Measurements from ENCODE around the gene SLC40A1. TPM values are rescaled to one million over a fixed set of nuclear protein-coding genes. Genes with fewer than 3 reads are reported as not detected.

The SLC40A1 gene, protein sequence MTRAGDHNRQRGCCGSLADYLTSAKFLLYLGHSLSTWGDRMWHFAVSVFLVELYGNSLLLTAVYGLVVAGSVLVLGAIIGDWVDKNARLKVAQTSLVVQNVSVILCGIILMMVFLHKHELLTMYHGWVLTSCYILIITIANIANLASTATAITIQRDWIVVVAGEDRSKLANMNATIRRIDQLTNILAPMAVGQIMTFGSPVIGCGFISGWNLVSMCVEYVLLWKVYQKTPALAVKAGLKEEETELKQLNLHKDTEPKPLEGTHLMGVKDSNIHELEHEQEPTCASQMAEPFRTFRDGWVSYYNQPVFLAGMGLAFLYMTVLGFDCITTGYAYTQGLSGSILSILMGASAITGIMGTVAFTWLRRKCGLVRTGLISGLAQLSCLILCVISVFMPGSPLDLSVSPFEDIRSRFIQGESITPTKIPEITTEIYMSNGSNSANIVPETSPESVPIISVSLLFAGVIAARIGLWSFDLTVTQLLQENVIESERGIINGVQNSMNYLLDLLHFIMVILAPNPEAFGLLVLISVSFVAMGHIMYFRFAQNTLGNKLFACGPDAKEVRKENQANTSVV
- total RNA-seq (0.80 and 5.2 TPM in 2 replicates), polyA plus RNA-seq (7.3 and 11.5 TPM in 2 replicates)

DNA sequence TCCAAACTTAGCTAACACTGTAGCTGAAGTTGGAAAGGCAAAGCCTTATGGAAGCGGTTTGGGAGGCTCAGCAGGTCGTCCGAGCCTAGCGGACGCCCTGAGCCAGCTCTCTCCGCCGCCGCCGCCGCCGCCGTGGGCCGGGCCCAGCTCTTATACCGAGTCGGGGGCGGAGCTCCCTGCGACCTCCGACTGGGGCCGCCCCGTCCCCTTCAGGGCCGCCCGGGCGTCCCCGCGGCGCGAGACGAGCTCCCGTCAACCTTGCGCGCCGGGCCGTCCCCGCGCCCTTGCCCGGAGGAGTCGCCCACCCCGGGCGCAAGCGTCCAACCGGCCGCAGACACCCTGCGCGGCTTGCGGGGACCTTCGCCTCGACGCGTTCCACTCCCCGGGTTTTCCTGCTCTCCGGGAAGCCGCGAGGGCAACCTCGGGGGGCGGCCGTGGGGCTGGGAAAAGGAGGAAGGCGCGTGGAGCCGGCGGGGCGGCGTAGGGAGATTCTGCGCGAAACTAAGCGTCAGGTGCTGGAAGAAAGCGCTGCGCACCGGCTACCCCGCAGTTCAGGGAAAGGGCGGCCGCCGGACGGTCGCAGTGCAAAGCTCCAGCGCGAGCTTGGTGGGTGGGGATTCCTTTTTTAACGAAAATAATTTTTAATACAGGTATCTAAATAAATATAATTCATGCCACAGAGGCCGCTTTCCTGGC lies at the start of gene SLC40A1:
Gene SLC40A1 (minus strand): TSS at position 129 of the 696 bp plus-strand sequence. CDS start 326 bp downstream, outside the sequence.
- peak; percentile 76 to 93 for DNase-seq (ENCODE audit: low read depth in 1 of 2, low spot score in 1 of 2)
- H3K27ac ChIP-seq: peak within 1 kb of the TSS; percentile 75
- H3K27me3 ChIP-seq: peaks cover 73% of the 10 kb centered on the region
- H3K4me3 ChIP-seq: peak within 1 kb of the TSS; percentile 43
- H3K9me3 ChIP-seq (ENCODE audit: low read depth): no peaks in the 10 kb centered on the region
- TF ChIP-seq, protein P1, sequence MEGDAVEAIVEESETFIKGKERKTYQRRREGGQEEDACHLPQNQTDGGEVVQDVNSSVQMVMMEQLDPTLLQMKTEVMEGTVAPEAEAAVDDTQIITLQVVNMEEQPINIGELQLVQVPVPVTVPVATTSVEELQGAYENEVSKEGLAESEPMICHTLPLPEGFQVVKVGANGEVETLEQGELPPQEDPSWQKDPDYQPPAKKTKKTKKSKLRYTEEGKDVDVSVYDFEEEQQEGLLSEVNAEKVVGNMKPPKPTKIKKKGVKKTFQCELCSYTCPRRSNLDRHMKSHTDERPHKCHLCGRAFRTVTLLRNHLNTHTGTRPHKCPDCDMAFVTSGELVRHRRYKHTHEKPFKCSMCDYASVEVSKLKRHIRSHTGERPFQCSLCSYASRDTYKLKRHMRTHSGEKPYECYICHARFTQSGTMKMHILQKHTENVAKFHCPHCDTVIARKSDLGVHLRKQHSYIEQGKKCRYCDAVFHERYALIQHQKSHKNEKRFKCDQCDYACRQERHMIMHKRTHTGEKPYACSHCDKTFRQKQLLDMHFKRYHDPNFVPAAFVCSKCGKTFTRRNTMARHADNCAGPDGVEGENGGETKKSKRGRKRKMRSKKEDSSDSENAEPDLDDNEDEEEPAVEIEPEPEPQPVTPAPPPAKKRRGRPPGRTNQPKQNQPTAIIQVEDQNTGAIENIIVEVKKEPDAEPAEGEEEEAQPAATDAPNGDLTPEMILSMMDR (IDR thresholded peaks at IDR 0.05; ENCODE audit: low read depth, low read length): no peak
- H3K4me1 ChIP-seq (ENCODE audit: low read depth): peaks cover 5% of the 10 kb centered on the region
- H3K36me3 ChIP-seq: no peaks in the 10 kb centered on the region

DNA sequence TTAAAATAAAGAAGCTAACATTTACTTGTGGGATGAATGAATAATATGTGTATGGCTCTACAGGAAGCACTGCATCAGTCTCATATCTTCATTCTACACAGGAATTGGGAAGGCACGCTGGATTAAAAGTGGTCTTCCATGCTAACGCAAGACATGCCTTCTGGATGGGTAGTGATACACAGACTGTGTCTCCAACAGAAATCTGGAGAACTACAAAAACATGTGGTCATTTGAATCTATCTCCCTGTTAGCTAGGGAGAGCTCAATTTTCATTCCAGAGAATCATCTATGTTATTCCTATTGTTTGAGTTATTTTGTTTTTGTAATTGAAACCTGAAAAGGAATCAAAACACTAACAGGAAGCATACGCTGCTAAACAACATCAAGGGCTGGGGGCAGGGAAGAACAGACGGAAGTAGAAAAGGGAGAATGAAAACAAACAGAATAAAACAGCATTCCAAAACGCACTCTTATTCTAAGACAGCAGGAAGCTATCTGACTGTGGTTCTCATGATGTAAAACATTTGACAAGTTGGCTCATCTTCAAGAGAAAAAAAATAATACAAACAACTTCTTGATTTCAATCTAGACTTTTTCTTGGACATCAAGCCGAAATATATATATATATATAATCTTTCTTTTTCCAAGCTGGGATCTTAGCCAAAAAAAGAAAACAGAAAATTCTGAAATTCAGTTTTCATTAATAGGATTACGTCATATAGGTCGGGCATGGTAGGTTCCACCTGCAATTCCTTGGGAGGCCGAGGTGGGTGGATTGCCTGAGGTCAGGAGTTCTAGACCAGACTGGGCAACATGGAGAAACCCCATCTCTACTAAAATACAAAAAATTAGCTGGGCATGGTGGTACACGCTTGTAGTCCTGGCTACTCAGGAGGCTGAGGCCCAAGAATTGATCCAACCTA lies 49.2 kb upstream of the SLC40A1 start:
- Histone ChIP-seq H3K36me3 (no peaks in the 10 kb centered on the region), H3K9me3 (ENCODE audit: low read depth) (no peaks in the 10 kb centered on the region), H3K27ac (no peak overlapping the region), H3K4me1 (ENCODE audit: low read depth) (peaks cover 3% of the 10 kb centered on the region), H3K4me3 (no peak overlapping the region), H3K27me3 (no peaks in the 10 kb centered on the region)
- DNase-seq (ENCODE audit: low read depth in 1 of 2, low spot score in 1 of 2): peak in 1 of 2 donors; percentile 77
- TF ChIP-seq, protein P1 (IDR thresholded peaks at IDR 0.05; ENCODE audit: low read depth, low read length): no peak

DNA sequence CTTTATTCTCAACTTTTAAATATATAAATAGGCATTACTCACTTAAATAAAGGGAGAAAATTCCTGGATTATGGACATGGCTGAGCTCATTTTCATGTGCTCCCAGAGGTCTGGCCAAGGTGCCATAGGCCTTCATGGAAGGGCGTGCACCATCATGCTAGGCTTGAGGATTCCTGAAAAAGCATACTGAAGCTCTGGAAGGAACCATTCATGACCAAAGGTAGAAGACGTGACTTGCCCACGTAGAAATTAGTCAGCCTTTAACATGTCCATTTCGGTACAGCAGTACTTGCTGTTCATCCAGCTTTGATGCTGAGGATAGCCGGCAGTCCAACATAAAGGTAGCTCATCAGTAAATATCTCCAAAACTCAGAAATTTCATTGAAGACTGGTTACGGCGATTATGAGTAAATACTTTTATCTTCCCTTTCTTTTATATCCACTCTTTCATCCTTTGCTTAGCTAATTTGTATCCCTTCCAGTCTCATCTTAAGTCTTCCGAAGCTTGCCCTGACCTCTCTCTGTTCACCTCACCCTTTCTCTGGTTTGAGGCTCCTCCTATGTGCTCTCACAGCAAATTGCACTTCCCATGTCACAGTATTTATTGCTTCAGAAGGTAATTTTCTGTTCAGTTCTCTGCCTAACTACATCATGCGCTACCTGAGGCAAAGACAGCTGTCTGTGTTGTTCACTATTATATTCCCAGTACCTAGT lies 48.4 kb upstream of the SLC40A1 start:
- Histone ChIP-seq H3K4me3 (no peak overlapping the region), H3K36me3 (no peaks in the 10 kb centered on the region), H3K9me3 (ENCODE audit: low read depth) (no peaks in the 10 kb centered on the region), H3K27ac (no peak overlapping the region), H3K27me3 (no peaks in the 10 kb centered on the region), H3K4me1 (ENCODE audit: low read depth) (peaks cover 3% of the 10 kb centered on the region)
- DNase-seq (ENCODE audit: low read depth in 1 of 2, low spot score in 1 of 2): peak in 1 of 2 donors; percentile 43
- TF ChIP-seq, protein P1 (IDR thresholded peaks at IDR 0.05; ENCODE audit: low read depth, low read length): peak; percentile 21

DNA sequence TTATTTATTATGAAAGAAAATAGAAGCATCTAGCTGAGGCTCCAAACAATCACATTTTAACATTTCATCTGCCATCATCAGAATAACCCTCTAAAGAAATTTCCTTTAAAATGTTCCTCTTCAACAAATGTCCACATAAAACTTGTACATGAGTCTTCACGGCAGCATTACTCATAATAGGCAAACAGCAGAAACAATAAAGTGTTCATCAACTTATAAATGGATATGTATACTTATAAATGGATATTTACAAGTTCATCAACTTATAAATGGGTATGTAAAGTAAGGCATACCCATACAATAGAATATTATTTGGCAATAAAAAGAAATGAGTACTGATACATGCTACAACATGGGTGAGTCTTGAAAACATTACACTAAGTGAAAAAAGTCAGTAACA lies 47.2 kb upstream of the SLC40A1 start:
- H3K36me3 ChIP-seq: no peaks in the 10 kb centered on the region

More for the DNA sequence above, 47.2 kb upstream of the SLC40A1 start:
- Histone ChIP-seq H3K4me3 (no peak overlapping the region), H3K9me3 (ENCODE audit: low read depth) (no peaks in the 10 kb centered on the region), H3K4me1 (ENCODE audit: low read depth) (peaks cover 3% of the 10 kb centered on the region), H3K27ac (no peak overlapping the region), H3K27me3 (no peaks in the 10 kb centered on the region)
- TF ChIP-seq, protein P1 (IDR thresholded peaks at IDR 0.05; ENCODE audit: low read depth, low read length): no peak
- DNase-seq (ENCODE audit: low read depth in 1 of 2, low spot score in 1 of 2): no peak
